SK-N-SH (cell line): ENCODE measurements around the gene NGB.

Experiments used
- CHD2 ChIP-seq: fragments of 150-350 bp; IDR thresholded peaks from 2 replicates; pipeline ENCODE4 v1.6.1; 2018; ENCODE audit warnings: low read length; ENCODE audit not compliant: partially characterized antibody
- TF ChIP-seq, protein P1 (sequence below): IDR thresholded peaks from 2 replicates; pipeline ENCODE4 v1.6.1; 2012; ENCODE audit warnings: mild to moderate bottlenecking, low read depth, low read length, moderate library complexity
- TF ChIP-seq, protein P2 (sequence below): fragments of 150-350 bp; IDR thresholded peaks from 2 replicates; pipeline ENCODE4 v1.6.1; 2016; ENCODE audit warnings: mild to moderate bottlenecking, low read depth, low read length
- TF ChIP-seq, protein P3 (sequence below): fragments of 200-600 bp; sonication (generic); IDR thresholded peaks from 2 replicates; pipeline ENCODE4 v1.6.1; 2017; ENCODE audit warnings: antibody characterized with exemption, mild to moderate bottlenecking, moderate library complexity
- TF ChIP-seq, protein P4 (sequence below): fragments of 150-350 bp; IDR thresholded peaks from 2 replicates; pipeline ENCODE4 v1.6.1; 2017; ENCODE audit warnings: antibody characterized with exemption, low read length, low read depth, borderline replicate concordance

DNA sequence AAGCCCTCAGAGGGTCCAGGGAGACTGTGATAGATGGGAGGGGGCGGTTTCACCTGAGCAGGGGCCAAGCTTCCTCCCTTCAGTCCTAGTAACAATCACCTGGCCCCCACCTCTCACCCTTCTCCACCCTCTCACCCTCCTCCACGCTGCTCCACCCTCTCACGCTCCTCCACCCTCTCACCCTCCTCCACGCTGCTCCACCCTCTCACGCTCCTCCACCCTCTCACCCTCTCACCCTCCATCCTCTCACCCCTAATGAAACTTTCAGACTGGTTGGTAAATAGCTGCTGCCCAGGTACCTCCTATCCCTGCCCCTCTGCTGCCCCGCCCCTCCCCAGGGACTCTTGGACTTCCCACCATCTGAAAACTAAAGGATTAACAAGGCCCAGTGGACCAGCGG, 34.2 kb downstream of the NGB start:
- TF ChIP-seq, protein P1, sequence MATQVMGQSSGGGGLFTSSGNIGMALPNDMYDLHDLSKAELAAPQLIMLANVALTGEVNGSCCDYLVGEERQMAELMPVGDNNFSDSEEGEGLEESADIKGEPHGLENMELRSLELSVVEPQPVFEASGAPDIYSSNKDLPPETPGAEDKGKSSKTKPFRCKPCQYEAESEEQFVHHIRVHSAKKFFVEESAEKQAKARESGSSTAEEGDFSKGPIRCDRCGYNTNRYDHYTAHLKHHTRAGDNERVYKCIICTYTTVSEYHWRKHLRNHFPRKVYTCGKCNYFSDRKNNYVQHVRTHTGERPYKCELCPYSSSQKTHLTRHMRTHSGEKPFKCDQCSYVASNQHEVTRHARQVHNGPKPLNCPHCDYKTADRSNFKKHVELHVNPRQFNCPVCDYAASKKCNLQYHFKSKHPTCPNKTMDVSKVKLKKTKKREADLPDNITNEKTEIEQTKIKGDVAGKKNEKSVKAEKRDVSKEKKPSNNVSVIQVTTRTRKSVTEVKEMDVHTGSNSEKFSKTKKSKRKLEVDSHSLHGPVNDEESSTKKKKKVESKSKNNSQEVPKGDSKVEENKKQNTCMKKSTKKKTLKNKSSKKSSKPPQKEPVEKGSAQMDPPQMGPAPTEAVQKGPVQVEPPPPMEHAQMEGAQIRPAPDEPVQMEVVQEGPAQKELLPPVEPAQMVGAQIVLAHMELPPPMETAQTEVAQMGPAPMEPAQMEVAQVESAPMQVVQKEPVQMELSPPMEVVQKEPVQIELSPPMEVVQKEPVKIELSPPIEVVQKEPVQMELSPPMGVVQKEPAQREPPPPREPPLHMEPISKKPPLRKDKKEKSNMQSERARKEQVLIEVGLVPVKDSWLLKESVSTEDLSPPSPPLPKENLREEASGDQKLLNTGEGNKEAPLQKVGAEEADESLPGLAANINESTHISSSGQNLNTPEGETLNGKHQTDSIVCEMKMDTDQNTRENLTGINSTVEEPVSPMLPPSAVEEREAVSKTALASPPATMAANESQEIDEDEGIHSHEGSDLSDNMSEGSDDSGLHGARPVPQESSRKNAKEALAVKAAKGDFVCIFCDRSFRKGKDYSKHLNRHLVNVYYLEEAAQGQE, result no peak
- TF ChIP-seq, protein P2, sequence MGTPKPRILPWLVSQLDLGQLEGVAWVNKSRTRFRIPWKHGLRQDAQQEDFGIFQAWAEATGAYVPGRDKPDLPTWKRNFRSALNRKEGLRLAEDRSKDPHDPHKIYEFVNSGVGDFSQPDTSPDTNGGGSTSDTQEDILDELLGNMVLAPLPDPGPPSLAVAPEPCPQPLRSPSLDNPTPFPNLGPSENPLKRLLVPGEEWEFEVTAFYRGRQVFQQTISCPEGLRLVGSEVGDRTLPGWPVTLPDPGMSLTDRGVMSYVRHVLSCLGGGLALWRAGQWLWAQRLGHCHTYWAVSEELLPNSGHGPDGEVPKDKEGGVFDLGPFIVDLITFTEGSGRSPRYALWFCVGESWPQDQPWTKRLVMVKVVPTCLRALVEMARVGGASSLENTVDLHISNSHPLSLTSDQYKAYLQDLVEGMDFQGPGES, result no peak
- TF ChIP-seq, protein P3, sequence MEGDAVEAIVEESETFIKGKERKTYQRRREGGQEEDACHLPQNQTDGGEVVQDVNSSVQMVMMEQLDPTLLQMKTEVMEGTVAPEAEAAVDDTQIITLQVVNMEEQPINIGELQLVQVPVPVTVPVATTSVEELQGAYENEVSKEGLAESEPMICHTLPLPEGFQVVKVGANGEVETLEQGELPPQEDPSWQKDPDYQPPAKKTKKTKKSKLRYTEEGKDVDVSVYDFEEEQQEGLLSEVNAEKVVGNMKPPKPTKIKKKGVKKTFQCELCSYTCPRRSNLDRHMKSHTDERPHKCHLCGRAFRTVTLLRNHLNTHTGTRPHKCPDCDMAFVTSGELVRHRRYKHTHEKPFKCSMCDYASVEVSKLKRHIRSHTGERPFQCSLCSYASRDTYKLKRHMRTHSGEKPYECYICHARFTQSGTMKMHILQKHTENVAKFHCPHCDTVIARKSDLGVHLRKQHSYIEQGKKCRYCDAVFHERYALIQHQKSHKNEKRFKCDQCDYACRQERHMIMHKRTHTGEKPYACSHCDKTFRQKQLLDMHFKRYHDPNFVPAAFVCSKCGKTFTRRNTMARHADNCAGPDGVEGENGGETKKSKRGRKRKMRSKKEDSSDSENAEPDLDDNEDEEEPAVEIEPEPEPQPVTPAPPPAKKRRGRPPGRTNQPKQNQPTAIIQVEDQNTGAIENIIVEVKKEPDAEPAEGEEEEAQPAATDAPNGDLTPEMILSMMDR, result no peak
- TF ChIP-seq, protein P4, sequence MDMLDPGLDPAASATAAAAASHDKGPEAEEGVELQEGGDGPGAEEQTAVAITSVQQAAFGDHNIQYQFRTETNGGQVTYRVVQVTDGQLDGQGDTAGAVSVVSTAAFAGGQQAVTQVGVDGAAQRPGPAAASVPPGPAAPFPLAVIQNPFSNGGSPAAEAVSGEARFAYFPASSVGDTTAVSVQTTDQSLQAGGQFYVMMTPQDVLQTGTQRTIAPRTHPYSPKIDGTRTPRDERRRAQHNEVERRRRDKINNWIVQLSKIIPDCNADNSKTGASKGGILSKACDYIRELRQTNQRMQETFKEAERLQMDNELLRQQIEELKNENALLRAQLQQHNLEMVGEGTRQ, result no peak
- no peak for TF ChIP-seq CHD2
